Right cardiac atrium (tissue), 5 donors: ENCODE data around the gene TUBA8. TPM values are rescaled to one million over a fixed set of nuclear protein-coding genes. Genes with fewer than 3 reads are reported as not detected.
"Not testable (repeated sequence)": the region's sequence is repeated elsewhere in the genome, so short reads cannot be mapped to it uniquely, and the experiment has no call there.

ENCODE experiments used
- ATAC-seq, 2 donors: fragments of 200-7000 bp; cut with Tn5 transposase; one replicate each; pipeline versions ENCODE4 v1.8.0 to v1.9.1; 2020; ENCODE audit warnings: moderate library complexity in 2 of 2, mild to moderate bottlenecking in 1 of 2
- DNase-seq, 3 donors: peaks; one replicate each; pipeline ENCODE4 v3.0.0-alpha.2; 2020
- H3K27ac ChIP-seq: one replicate; pipeline ENCODE4 v1.5.1; 2013; ENCODE audit warnings: mild to moderate bottlenecking, low read length, control low read depth, moderate library complexity
- H3K27me3 ChIP-seq: one replicate; pipeline ENCODE4 v1.6.1; 2013; ENCODE audit not compliant: control insufficient read depth, insufficient read depth
- H3K4me1 ChIP-seq: one replicate; pipeline ENCODE4 v1.6.1; 2013; ENCODE audit warnings: low read length; ENCODE audit not compliant: control insufficient read depth, insufficient read depth
- H3K4me3 ChIP-seq: one replicate; pipeline ENCODE4 v1.5.1; 2013; ENCODE audit warnings: low read length, control low read depth
- H3K9me3 ChIP-seq: one replicate; pipeline ENCODE4 v1.6.1; 2013; ENCODE audit warnings: low read length; ENCODE audit not compliant: control insufficient read depth
- WGBS: extraction: QIAGEN DNeasy Blood & Tissue Kit; methylation state at CpG from one replicate; pipeline ENCODE4 v1.1.7; 2013; 5-methylcytosine and 5-hydroxymethylcytosine counted together
- intact Hi-C, 4 donors: fragments of 100-400 bp; cut with DNase I; formaldehyde crosslinking; loops; one replicate each; pipeline versions ENCODE4 v1.11.0 to v1.14.0; 2022 to 2023
- long read RNA-seq, 4 donors: library from polyadenylated mRNA; unstranded; transcript quantifications; one replicate each; pipeline ENCODE4 v2.0.0, GENCODE V29; 2020 to 2021
- polyA plus RNA-seq: library from polyadenylated mRNA; stranded (reverse); fragments of 200-250 nt; gene quantifications from one replicate; pipeline ENCODE4 v1.2.3, GENCODE V29; 2013
- total RNA-seq, 4 donors: library from RNA; stranded (reverse); fragmentation: NEBNext Ultra II Directional; extraction: Animal tissue kit (Norgen Biotek cat#: 25700); gene quantifications; one replicate each; pipeline ENCODE4 v1.2.1, GENCODE V29; 2021
- donor health status: healthy with polysubstance abuse.
- donor health status: DM: no; HTN: yes; CAD: no.
- donor health status: DM: no; HTN: no; CAD: no.
- donor health status: DM: no; HTN: yes; CAD: no; lungs with severe emphysema.
- donor health status: DM: yes; HTN: yes; CAD: no.

TUBA8 gene
- total RNA-seq (100 to 1,000 TPM in 2 of 4 donors, 10 to 100 TPM in 2; 64.7 to 266 (median 108) TPM), polyA plus RNA-seq (307 TPM)
- long read RNA-seq, donor 1, transcript TUBA8-202 (5 exons, 2,018 nt) = major isoform, 208 of 245 reads
- long read RNA-seq, donor 1, partial matches to known transcripts = 19 of 245 reads
- long read RNA-seq, donor 1, other reads (novel, unspliced or antisense) = 16 of 245 reads
- long read RNA-seq, donor 2, transcript TUBA8-202 (5 exons, 2,018 nt) = major isoform, 315 of 369 reads
- long read RNA-seq, donor 2, partial matches to known transcripts = 18 of 369 reads
- long read RNA-seq, donor 2, other reads (novel, unspliced or antisense) = 32 of 369 reads
- long read RNA-seq, donor 3, transcript TUBA8-202 (5 exons, 2,018 nt) = major isoform, 382 of 437 reads
- long read RNA-seq, donor 3, transcript TUBA8-203 (4 exons, 1,700 nt) = minor isoform, 7 of 437 reads
- long read RNA-seq, donor 3, partial matches to known transcripts = 9 of 437 reads
- long read RNA-seq, donor 3, other reads (novel, unspliced or antisense) = 39 of 437 reads
- long read RNA-seq, donor 4, transcript TUBA8-202 (5 exons, 2,018 nt) = major isoform, 179 of 199 reads
- long read RNA-seq, donor 4, partial matches to known transcripts = 6 of 199 reads
- long read RNA-seq, donor 4, other reads (novel, unspliced or antisense) = 12 of 199 reads

DNA sequence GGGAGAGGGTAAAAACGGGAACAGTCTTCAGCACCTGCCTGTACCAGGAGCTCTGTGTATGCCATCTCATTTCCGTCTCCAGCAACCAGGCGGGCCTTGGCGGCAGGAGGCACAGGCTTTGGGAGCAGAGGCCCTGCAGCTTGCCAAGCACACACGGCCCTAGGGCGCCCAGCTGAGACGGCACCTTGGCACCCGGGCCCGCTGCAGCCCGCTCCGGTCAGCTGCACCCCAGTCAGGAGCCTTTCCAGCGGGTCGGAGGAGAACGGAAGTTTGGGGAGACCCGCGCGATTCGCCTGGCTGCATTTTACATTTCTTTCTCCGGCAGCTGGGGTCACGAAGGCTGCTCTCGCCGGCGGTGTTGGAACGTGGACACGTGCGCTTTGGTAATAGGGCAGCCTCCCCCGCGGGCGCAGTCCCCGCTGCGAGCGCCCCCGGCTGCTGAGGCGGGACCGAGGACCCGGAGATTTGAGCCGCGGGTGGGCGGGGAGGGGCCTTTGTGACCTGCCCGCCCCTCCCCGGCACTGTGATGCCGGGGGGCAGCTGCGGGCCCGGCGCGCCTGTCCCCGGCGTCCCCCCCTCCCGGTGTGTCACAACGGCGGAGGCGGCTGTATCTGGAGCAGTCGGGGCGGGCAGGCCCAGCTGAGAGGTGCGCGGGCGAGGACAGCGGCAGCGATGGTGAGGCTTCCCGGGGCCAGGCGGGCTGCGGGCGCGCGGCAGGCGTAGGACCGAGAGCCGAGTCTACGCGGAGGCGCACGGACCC, at the start of gene TUBA8:
TSS of gene TUBA8 (plus strand) at position 616 of the 760 bp plus-strand sequence. CDS start at position 673, 57 bp downstream.
- WGBS = under 1% methylated on average over 72 of the region's 72 CpGs
- DNase-seq (peak; percentile 55 to 83 (median 82)), ATAC-seq (peak; percentile 68 to 76)
- Histone ChIP-seq H3K4me3 (peak within 1 kb of the TSS; percentile 51), H3K9me3 (no peaks in the 10 kb centered on the region), H3K4me1 (peaks cover 5% of the 10 kb centered on the region), H3K27ac (peak within 1 kb of the TSS; percentile 68), H3K27me3 (no peaks in the 10 kb centered on the region)
- intact Hi-C loops = no loop called here

GRCh38 chr22:18062421-18062820, 48.2 kb upstream of the TUBA8 start:
- no peaks in the 10 kb centered on the region for H3K27me3 ChIP-seq
- H3K9me3 ChIP-seq = no peaks in the 10 kb centered on the region
- no peak overlapping the region for H3K27ac ChIP-seq
- no peak for DNase-seq
- H3K4me1 ChIP-seq = peaks cover 2% of the 10 kb centered on the region
- WGBS = 95% methylated on average over 3 of the region's 3 CpGs
- H3K4me3 ChIP-seq = no peak overlapping the region
- ATAC-seq = no peak
- intact Hi-C loops = loop anchor here in 2 of 4 donors (10.0 kb wide), 1 partner anchor 158 kb away; no protein-coding TSS in a partner anchor

DNA sequence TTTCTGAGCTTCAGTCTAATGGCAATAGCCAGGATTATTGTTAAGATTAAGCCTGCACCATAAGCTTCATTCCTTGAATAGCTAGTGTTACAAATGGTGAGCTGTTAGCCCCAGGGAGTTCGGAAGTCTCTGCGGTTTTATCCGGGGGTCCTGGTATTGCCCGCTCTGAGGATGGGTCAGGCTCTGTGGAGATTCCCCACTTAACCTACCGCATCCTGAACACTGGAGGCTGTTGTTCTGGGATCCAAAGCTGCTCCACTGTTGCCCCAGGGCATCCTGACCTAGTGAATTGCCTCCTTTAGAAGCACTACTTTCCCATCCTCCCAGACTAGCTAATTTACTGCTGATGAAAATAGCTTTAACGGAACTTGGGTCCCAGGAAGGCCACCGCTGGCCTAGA, 47.3 kb upstream of the TUBA8 start:
- ATAC-seq (no peak), DNase-seq (no peak)
- no peaks in the 10 kb centered on the region for H3K4me1 ChIP-seq
- intact Hi-C loops = loop anchor here in 2 of 4 donors (10.0 kb wide), 1 partner anchor 159 kb away; no protein-coding TSS in a partner anchor
- 87% methylated on average over 7 of the region's 7 CpGs for WGBS
- no peaks in the 10 kb centered on the region for H3K27me3 ChIP-seq
- H3K27ac ChIP-seq = no peak overlapping the region
- no peaks in the 10 kb centered on the region for H3K9me3 ChIP-seq
- no peak overlapping the region for H3K4me3 ChIP-seq

GRCh38 chr22:18063715-18064114, 46.9 kb upstream of the TUBA8 start:
- H3K27ac ChIP-seq, DNase-seq, H3K4me3 ChIP-seq, H3K9me3 ChIP-seq, H3K27me3 ChIP-seq, H3K4me1 ChIP-seq, ATAC-seq: not testable (repeated sequence)
- WGBS = 77% methylated on average over 6 of the region's 6 CpGs
- intact Hi-C loops = loop anchor here in 2 of 4 donors (10.0 kb wide), 1 partner anchor 159 kb away; no protein-coding TSS in a partner anchor

DNA sequence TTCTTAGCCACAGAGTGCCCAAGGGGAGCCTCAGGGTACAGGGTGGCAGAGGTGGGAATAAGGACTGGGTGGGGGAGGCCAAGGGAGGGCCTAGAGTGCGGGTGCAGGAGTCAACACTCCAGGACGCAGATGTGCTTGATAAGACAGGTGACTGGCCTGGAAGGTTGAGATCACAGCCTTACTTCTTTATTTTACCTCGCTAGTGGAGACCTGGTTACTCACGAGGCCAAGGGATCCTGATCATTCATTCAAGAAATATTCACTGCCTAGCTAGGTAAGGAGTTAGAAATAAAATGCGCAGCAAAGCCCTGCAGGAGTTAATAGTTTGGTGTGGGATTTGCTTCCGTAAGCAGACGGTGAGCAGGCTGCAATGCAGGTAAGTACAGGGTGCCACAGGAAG, 46.0 kb upstream of the TUBA8 start:
- Histone ChIP-seq H3K4me3 (no peak overlapping the region), H3K4me1 (no peaks in the 10 kb centered on the region), H3K27me3 (no peaks in the 10 kb centered on the region), H3K27ac (no peak overlapping the region), H3K9me3 (no peaks in the 10 kb centered on the region)
- intact Hi-C loops = loop anchor here in 2 of 4 donors (10.0 kb wide), 1 partner anchor 160 kb away; no protein-coding TSS in a partner anchor
- ATAC-seq = no peak
- no peak for DNase-seq
- 91% methylated on average over 7 of the region's 7 CpGs for whole genome bisulfite sequencing

DNA sequence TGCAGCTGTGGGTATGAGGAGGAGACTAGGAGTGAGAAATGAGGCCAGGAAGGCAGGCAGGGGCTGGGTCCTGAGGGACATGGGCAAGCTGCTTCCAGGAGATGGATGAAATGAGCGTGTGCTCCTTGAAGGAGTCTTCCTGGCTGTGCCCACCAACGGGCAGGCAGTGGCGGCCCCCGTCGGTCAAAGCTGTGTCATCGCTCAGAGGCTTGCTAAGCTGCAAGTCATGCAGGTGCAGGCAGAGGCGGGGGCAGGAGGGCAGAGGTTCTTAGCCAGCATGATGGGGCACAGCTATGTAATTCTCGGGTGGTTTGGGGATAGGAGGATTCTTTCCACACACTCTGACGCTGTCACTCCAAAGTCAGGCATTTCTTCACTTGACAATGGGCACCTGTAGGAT, 45.4 kb upstream of the TUBA8 start:
- Histone ChIP-seq H3K27ac (no peak overlapping the region), H3K27me3 (no peaks in the 10 kb centered on the region), H3K4me1 (no peaks in the 10 kb centered on the region), H3K4me3 (no peak overlapping the region), H3K9me3 (no peaks in the 10 kb centered on the region)
- DNase-seq (no peak), ATAC-seq (no peak)
- intact Hi-C loops = loop anchor here in 2 of 4 donors (10.0 kb wide), 1 partner anchor 160 kb away; no protein-coding TSS in a partner anchor
- 68% methylated on average over 9 of the region's 9 CpGs for WGBS

- ATAC-seq (no peak), DNase-seq (peak in 1 of 3 donors; percentile 32)
- Histone ChIP-seq H3K9me3 (no peaks in the 10 kb centered on the region), H3K4me1 (no peaks in the 10 kb centered on the region), H3K27ac (no peak overlapping the region), H3K4me3 (no peak overlapping the region), H3K27me3 (no peaks in the 10 kb centered on the region)
- intact Hi-C loops = loop anchor here in 2 of 4 donors (10.0 kb wide), 1 partner anchor 162 kb away; no protein-coding TSS in a partner anchor
- 52% methylated on average over 12 of the region's 12 CpGs for WGBS
These were observed 44.3 kb upstream of the TUBA8 start for GRCh38 chr22:18066181-18066859.

GRCh38 chr22:18067121-18067520, 43.5 kb upstream of the TUBA8 start:
- H3K9me3 ChIP-seq = no peaks in the 10 kb centered on the region
- ATAC-seq (no peak), DNase-seq (peak in 1 of 3 donors; percentile 15)
- H3K4me1 ChIP-seq = no peaks in the 10 kb centered on the region
- intact Hi-C loops = loop anchor here in 2 of 4 donors (10.0 kb wide), 1 partner anchor 162 kb away; no protein-coding TSS in a partner anchor
- no peaks in the 10 kb centered on the region for H3K27me3 ChIP-seq
- peak overlapping the region; percentile 16 for H3K27ac ChIP-seq
- H3K4me3 ChIP-seq = no peak overlapping the region
- 88% methylated on average over 3 of the region's 3 CpGs for WGBS

- peak overlapping the region; percentile 97 for H3K27ac ChIP-seq
- H3K27me3 ChIP-seq = no peaks in the 10 kb centered on the region
- no peaks in the 10 kb centered on the region for H3K4me1 ChIP-seq
- peak in 1 of 3 donors; percentile 31 for DNase-seq
- intact Hi-C loops = loop anchor here in 2 of 4 donors (10.0 kb wide), 1 partner anchor 163 kb away; no protein-coding TSS in a partner anchor
- ATAC-seq = peak; percentile 17 to 34
- H3K4me3 ChIP-seq = no peak overlapping the region
- no peaks in the 10 kb centered on the region for H3K9me3 ChIP-seq
- 50% methylated on average over 14 of the region's 14 CpGs for WGBS
These were observed 42.9 kb upstream of the TUBA8 start for GRCh38 chr22:18067548-18068341.
